Bone marrow (tissue), 2 donors: ENCODE data around the gene RCAN2.
"Not testable (repeated sequence)": the region's sequence is repeated elsewhere in the genome, so short reads cannot be mapped to it uniquely, and the experiment has no call there.

Source experiments
- DNase-seq, 2 donors: peaks; one replicate each; lab custom pipeline; 2025; lab: John Stamatoyannopoulos, UW

RCAN2 gene

DNA sequence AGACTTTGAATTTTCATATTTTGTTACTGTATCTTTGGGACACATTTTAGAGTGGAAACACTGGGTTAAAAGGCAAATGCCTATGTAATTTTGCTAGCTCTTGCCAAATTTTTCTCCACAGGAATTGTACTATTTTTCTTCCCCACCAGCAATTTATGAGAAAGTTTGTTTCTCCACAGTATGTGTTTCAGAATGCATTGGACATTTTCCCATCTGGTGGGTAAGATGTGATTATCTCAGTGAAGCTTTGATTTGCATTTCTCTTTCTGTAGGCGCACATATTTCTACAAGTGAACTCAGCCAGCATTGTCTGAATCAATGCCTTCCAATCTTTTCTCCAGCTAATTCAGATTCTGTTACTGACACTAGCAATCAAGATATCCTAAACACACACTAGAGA is 157.8 kb downstream of the RCAN2 start:
- no peak for DNase-seq

DNA sequence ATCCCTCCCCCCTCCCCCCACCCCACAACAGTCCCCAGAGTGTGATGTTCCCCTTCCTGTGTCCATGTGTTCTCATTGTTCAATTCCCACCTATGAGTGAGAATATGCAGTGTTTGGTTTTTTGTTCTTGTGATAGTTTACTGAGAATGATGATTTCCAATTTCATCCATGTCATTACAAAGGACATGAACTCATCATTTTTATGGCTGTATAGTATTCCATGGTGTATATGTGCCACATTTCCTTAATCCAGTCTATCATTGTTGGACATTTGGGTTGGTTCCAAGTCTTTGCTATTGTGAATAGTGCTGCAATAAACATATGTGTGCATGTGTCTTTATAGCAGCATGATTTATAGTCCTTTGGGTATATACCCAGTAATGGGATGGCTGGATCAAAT is 158.8 kb downstream of the RCAN2 start:
- DNase-seq = not testable (repeated sequence)

DNA sequence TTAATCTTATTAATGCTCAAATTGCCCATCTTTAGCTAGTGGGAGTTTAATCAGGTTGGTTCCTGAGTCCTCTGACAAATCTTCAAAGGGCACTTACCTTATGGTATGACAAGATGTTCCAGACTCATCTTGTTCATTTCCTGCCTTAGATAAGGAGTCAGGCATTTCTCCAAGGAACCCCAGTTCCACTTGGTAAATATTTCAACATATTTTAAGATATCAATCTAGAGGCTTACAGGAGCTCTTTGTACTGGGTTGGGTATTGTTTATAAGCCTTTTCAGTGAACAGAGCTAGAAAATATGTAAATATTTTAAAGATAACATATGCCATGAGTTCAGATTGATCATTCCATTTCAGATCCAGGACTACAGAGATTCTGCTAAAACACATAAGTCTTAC is 159.8 kb downstream of the RCAN2 start:
- no peak for DNase-seq

DNA sequence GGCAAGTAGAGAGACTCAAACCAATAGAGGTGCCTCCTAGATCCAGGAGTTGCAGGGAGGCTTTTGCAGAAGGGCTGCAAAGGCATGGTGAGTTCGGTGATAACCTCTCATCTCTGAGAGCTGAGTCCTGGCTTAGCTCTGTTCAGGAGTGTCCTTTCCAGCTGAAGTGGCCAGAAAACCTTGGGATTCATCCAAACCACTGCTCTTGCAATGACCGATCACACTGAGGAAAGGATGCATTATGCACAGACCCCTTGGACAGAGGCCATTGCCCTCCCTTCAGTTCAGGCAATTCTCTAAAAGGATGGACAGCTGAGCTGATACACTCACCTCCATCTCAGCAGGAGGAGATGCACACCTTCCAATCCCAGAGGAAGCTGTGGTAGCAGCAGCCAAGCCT is 161.7 kb downstream of the RCAN2 start:
- no peak for DNase-seq

DNA sequence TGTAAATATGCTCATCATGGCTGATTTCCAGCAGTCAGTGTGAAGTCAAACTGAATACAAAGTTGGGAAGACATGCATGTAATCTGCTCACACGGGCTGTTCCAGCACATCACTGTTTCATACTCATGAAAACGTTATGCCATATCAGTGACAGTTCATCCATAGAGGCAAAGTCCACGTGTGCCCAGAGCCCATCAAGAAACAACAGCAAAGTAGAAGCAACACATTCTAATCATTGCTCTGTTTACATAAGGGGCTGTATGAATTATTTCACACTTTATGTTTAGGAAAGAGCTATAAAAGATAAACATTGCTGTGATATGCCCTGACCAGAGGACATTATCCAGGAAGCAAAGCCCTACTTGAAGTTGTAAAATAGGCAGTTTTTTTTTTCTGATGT is 163.5 kb downstream of the RCAN2 start:
- no peak for DNase-seq

DNA sequence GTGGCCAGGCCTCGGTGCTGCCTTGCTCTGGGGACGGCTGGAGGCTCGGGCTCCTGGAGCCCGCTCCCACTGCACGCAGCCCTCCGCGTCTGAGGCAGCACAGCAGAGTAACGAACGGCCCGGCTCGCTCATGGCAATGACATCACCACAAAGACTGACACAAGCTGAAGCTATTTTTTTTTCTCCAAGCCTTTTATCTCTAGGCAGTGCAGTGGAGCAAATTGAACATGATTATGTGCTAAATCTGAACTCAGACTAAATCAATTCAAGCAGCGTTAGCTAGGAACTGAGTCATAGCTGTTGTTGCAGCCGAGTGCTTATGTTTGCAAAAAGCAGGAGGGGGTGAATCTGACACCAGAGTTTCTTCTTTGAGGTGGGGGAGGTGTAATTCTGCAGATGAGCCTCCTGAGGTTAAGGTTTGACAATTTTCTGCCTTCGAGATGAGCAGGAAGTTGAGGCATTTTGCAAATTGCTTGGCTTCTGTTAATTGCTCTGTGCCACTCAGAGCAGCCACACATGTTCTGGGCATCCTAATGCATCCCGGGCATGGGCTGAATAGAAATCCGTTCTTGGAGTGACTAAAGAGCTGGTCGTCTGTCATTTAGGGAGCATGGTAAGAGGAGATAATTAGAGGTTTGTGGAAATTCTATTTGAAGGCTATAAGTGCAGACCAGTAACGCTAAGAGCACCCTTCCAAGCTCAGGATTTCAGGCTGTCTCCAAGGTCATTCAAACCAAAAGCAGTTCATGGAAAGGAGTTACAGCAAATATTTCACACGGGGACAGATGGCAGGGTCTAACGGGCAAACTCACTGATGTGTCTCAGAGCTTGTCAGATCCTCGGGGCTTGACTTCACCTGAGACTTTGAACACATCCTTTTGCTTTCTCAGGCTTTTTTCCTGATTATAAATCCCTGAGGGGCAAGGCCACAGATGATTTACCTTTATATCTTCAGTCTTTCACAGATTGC is 165.4 kb downstream of the RCAN2 start:
- DNase-seq = no peak

DNA sequence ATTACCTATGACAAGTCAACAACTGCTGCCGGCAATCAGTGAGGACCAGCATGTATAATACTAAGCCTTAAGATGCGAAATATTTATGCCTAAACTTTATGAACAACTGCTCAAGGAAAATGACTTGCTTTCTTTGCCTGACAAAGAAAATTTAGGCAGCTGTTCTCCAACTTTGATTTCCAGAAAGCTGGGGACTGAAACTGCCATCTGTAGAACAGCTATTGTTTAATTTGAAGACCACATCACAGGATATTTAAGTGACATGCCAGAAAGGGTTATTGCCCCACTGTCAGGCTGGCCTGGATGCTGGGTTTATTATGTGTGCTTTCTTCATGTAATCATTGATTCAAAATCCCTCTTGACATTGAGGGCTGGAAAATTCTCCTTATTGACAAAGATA is 166.5 kb downstream of the RCAN2 start:
- DNase-seq = no peak

DNA sequence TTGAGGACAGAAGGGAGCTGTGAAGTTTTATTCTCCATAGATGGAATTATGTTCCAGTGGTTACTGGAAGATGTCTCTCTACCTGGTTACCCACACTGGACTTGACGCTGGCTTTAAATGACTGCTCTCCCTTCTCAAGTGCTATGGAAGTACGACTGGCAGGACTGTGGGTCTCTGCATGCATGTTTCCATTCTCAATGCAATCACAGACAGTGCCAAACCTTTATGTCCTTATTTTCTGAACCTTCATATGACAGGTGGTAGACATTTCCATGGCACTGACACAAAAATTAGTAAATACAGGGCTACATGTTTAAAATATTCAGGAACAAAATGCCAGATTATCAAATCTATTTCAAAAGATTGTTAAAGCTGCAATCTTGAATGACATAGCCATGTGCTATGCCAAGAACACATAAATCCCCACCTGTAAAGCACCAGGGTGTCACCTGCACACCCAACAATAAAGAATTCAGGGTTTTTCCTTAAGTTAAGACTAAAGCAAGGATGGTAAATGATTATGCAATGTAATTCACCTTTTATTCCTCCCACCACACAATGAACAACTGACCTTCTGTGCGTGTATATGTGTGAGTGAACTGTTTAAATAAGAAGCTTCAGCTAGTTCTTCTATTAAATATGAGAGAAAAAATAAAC is 167.2 kb downstream of the RCAN2 start:
- no peak for DNase-seq

DNA sequence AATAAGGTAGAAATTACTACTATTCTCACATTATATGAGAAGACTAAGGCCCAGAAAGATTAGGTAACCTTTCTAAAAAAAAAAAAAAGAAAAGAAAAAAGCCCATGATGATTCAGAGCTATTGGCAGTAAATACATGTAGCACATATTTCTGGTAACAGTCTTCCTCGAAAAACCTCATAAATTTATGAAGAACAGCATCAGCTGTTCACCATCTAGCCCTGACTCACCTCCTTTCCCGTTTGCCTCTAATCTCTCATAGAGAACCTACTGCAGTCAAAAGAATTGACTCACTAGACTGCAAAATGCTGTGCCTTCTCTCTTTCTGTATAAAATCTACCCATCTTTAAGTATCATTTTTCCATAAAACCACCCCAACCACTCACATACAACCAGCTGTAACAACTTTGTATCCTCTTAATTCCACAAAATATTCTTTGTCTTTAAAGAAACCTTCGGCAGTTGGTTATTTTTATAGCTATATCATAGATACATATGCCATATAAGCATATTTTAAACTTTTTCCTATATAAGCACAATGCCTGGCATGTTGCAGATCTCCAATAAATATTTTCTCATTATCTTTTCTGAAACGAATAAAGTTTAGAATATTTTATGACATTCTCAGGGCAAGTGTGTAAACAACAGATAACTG is 167.8 kb downstream of the RCAN2 start:
- DNase-seq = no peak

DNA sequence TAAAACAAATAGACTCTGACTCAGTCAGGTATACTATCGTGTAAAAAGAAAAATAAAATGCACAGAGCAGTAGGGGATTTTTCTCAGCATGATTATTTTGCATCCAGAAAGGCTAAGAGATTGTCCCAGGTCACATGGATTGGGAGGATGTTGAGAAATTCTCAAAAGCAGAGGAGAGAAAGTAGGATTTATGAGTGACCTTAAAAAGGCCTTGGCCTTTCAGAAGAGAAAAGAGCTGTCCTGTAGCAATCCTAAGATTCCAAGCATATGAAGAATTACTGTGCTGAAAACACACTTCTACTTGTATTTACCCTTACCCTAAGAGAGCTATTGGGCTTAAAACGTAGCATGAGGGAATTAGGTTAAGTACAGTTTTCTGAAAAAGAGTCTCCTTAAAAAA is 170.7 kb downstream of the RCAN2 start:
- DNase-seq = no peak

DNA sequence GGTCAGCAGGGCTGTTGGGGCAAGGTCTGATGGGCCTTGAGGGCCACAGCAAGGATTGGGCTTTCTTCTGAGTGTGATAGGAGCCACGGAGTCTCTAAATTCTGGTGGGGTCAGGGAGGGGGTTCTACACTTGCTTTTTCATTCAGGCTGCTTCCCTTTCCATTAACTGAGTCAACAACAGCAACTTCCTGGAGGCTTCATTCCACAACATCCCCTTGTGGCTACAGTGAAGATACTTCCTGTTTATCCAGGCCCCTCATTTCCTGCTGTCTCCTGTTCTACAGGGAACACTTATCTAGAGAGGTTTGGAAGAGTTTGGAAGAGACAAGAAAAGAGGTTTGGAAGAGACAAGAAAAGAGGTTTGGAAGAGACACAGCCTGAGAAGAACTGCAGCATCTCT is 175.7 kb downstream of the RCAN2 start:
- DNase-seq = no peak

DNA sequence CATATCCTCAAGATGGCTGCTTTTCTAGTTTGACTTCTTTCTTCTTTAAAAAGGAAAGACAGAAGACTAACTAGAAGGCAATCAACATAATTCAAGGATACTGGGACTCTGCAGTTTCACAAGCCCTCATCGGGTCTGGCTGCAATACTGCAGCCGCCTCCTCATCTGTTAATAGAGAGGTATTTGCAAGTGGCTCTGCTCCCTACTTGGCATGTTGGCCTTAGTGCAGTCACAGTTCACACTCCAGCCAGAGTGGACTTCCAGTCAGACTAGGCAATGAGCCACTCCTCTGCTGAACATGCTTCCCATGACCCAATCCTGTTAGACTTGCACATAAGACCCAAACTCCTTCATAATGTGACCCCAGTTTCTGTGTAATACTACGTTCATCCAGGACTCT is 178.6 kb downstream of the RCAN2 start:
- no peak for DNase-seq

DNA sequence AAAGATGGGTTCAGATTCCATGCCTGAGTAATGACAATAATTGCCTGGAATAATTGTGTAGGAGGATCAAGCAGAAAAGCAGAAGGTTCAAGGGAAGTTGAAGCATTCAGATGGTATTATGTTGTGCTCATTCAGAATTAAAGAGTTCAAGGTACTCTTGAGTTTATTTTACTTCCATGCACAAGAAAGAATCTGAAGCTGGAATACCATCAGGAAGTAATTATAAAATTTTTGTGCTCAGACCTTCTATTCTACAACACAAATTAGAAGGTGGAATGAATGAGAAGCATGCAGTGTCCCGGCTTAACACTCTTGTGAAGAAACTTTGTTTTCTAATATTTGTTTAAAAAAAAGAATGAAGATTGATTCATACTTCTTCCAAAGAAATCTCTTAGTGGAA is 181.1 kb downstream of the RCAN2 start:
- DNase-seq = no peak

DNA sequence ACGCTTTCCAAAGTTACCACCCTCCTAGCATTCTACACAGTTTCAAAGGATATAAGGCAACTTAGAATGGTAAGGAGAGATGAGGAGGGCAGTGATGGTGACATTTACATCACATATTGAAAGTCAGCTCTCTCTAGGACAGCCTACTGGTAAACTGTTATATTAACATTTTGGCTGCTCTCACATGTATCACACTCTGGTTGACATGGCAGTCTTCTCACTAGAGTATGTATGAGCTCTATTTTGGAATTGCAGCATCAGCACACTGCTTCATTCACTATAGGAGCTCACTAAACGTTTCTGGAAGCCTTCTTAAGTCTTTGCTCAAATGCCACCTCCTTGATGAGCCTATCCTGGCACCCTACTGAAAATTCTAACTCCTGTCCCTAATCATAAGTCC is 184.8 kb downstream of the RCAN2 start:
- DNase-seq = no peak

DNA sequence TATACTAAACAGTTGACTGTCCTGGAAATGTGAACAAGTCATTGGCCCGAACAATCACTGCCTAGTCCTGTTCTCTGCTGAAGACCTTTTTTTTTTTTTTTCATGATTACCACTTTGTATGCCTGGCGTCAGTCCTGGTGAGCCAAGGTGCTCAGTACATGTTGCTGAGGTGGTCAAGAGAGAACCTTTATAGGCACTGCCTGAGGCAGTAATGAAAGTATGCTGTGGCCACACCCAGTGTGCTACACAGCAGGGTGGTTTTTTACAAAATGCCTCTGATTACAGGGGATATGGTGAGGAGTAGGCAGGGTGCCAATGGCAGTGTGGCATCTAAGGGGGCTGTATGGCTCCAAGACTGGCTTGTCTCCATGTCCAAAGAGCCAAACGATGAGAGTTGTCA is 185.4 kb downstream of the RCAN2 start:
- no peak for DNase-seq

DNA sequence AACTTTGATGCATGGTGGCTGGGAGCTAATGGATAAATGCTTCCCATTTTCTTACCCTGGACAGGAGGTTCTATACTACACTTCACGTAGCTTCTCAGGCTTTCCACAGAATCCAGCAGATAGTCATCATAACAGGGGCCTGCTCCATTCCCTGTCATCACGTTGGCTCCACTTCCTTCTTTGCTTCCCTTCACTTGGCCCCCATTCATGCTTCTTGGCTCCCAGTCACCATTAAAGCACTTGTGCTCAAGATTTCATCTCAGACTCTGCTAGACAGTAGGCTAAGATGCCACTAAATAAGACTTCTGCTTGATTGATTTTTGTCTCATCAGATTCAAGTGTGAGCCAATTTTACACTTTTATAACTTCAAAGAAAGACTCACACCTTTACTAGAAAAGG is 186.0 kb downstream of the RCAN2 start:
- no peak for DNase-seq

DNA sequence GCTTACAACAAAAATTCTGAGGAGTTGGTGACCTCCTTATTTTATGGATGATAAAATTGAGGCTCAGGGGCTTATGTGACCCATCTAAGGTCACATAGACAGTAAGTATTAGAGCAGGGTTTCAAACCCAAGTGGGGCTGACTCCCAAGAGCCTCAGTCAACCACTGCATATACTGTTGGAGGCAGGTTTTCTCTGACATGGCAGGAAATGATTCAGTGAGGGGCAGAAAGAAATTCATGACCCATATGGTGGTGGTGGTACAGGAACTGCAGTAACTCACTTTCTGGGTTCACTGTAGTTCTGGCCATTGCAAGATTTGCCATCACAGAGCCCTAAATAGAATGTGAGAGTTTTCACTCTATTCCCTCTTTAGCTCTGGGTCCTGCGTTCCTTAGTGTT is 188.4 kb downstream of the RCAN2 start:
- no peak for DNase-seq

DNA sequence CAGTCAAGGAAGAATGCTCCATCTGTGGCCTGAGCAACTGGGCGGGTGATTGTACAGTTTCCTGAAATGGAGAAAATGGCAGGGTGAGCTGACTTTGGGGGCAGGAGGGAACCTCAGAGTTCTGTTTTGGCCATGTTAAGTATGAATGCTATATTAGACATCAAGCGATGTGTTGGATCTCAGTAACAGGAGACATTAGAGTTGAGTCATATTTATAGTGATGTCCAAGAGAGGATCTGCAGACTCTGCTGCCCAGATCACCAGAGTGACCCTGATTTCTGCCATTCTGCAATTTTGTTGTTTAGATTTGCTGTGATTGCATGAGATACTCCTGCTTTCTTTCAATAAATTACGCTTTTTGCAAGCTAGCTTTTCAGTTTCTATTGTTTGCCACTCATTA is 189.1 kb downstream of the RCAN2 start:
- DNase-seq = no peak

DNA sequence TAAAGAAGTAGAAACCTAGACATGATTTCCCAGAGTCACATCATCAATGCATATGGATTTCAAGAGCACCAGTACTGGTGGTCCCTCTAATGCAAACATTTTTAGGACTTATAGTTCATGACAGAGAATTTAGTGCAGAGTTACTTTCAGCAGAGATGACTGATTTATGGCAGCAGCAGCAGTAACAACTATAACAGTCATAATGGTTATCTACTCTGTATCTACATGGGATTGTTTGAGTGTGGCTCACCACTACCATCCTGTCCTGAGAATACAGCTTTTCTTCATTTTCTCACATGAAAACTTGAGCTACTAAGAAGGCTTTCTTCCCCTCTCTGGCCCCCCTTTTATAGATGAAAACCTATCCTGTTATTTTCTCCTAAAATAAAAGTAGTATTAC is 192.0 kb downstream of the RCAN2 start:
- DNase-seq = no peak

DNA sequence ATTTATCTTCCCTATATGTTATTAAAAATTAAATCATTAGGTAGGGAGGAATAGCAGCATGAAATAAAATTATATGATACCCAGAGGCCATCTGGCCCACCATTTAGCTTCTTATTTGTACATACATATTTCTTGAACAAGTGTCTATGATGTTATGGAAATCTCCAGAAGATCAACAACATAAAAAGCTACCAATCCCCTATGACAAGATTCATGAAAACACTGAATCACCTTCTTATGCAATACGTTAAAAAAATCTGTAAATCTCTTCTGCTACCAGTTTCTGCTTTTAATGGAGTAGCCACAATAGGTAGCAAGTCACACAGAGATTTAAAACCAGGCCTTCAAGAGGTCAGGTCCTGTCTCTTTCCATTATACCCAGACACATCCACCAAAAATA is 194.7 kb downstream of the RCAN2 start:
- DNase-seq = no peak

DNA sequence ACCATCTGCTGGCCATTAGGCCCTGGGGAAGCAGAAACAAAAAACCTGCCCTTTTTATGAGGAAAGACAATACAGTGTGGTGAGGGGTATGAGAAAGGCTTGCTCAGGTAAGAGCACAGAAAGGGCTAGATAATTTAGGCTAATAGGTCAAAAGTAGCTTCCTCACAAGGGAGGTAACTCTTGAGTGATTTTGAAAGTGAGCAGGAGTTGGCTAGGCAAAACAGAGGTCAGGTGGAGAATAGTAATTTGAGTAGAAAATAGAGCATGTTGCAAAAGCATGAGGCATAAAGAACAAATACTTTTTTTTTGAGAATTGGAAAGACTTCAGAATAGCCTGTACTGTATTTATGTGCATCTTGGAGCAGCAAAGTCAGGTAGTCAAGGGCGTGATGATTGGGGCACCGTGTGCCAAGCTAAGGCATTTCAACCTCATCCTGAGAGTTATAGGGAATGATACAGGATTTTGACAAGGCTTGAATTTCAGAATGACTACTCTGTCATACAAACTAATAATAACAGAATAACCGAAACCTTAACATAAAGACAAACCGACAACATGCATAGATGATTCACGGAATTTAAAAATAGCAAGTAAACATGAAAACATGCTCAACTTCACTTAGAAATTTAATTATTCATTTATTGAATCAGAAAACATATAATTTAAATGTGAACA is 197.5 kb downstream of the RCAN2 start:
- DNase-seq = no peak

DNA sequence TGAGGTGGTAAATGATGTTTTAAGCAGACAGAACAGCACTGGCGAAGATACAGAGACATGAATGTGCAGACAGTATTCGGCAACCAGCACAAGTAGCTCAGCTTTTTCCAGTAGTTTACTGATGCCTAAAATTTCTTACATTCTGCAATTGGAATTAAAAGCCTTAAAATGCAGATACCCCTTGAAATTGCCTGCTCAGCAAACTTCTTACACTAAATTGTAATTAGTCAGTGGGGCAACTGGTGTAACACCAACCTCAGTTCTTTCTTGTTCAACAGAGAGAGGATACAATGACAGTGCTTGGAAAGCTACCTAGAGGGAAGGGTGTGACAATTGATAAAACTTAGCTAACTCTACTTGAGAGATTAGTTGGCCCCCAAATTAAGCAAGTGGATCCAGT is 199.4 kb downstream of the RCAN2 start:
- no peak for DNase-seq

DNA sequence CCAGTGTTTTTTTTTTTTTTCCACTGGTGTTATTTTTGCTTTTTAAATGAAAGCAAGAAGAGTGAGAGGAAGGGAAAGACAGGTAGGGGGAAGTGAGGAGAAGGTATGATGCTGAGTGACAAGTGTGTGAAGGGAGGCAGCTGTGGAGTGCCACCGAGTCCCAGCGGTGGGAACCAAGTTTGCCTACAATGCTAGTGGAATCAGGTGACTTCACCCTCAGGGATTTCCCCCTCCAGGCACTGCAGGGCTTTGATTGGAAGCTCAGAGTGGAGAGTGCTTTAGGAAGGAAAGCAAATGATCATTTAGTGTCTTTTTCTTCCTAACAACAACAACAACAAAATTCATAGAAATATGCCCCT is 200.0 kb downstream of the RCAN2 start:
- no peak for DNase-seq
